ENCODE data around the gene CTF1.
A peak's percentile ranks its signal among the peaks of the same experiment; 100 is the strongest.

CTF1 gene

GRCh38 chr16:30941600-30942425 is 45.4 kb downstream of the CTF1 start:
- Histone ChIP-seq H3K36me3 (replicated peaks) (peaks cover 42% of the 10 kb centered on the region), H3K9me3 (no peaks in the 10 kb centered on the region), H3K4me1 (no peaks in the 10 kb centered on the region; the same call in 1 of the 2 replicates), H3K4me3 (no peak overlapping the region), H3K27me3 (ENCODE audit: low read depth) (no peaks in the 10 kb centered on the region)
- peak; percentile 63 to 84 for DNase-seq (ENCODE audit: low spot score in 2 of 2)
- in situ Hi-C loops (cut with MboI; ENCODE audit: low sequenced_read_pairs), result no loop called here

- H3K36me3 ChIP-seq (replicated peaks), result peaks cover 36% of the 10 kb centered on the region
- DNase-seq (ENCODE audit: low spot score in 2 of 2), result no peak
- no peaks in the 10 kb centered on the region; the same call in 1 of the 2 replicates for H3K4me1 ChIP-seq
- no peak overlapping the region for H3K4me3 ChIP-seq
- H3K9me3 ChIP-seq, result no peaks in the 10 kb centered on the region
- no peaks in the 10 kb centered on the region for H3K27me3 ChIP-seq (ENCODE audit: low read depth)
- in situ Hi-C loops (cut with MboI; ENCODE audit: low sequenced_read_pairs), result no loop called here
Measured at GRCh38 chr16:30942426-30942806, 46.0 kb downstream of the CTF1 start.

- no peak for DNase-seq (ENCODE audit: low spot score in 2 of 2)
- no peaks in the 10 kb centered on the region for H3K9me3 ChIP-seq
- no peaks in the 10 kb centered on the region for H3K27me3 ChIP-seq (ENCODE audit: low read depth)
- peaks cover 3% of the 10 kb centered on the region; the same call in 1 of the 2 replicates for H3K4me1 ChIP-seq
- in situ Hi-C loops (cut with MboI; ENCODE audit: low sequenced_read_pairs), result no loop called here
- H3K36me3 ChIP-seq (replicated peaks), result peaks cover 40% of the 10 kb centered on the region
- no peak overlapping the region for H3K4me3 ChIP-seq
Measured at GRCh38 chr16:30944352-30944751, 47.9 kb downstream of the CTF1 start.

GRCh38 chr16:30946671-30947540 is 50.5 kb downstream of the CTF1 start:
- Histone ChIP-seq H3K4me3 (no peak overlapping the region), H3K9me3 (no peaks in the 10 kb centered on the region), H3K4me1 (peaks cover 9% of the 10 kb centered on the region; the same call in 1 of the 2 replicates), H3K36me3 (replicated peaks) (peaks cover 28% of the 10 kb centered on the region), H3K27me3 (ENCODE audit: low read depth) (no peaks in the 10 kb centered on the region)
- no peak for DNase-seq (ENCODE audit: low spot score in 2 of 2)
- in situ Hi-C loops (cut with MboI; ENCODE audit: low sequenced_read_pairs), result no loop called here

GRCh38 chr16:30947541-30947858 is 51.1 kb downstream of the CTF1 start:
- peaks cover 9% of the 10 kb centered on the region; the same call in 1 of the 2 replicates for H3K4me1 ChIP-seq
- no peaks in the 10 kb centered on the region for H3K27me3 ChIP-seq (ENCODE audit: low read depth)
- H3K36me3 ChIP-seq (replicated peaks), result peaks cover 22% of the 10 kb centered on the region
- in situ Hi-C loops (cut with MboI; ENCODE audit: low sequenced_read_pairs), result no loop called here
- H3K4me3 ChIP-seq, result no peak overlapping the region
- no peaks in the 10 kb centered on the region for H3K9me3 ChIP-seq
- DNase-seq (ENCODE audit: low spot score in 2 of 2), result no peak

GRCh38 chr16:30947859-30948666 is 51.6 kb downstream of the CTF1 start:
- in situ Hi-C loops (cut with MboI; ENCODE audit: low sequenced_read_pairs), result no loop called here
- H3K4me1 ChIP-seq, result peaks cover 9% of the 10 kb centered on the region; the same call in 1 of the 2 replicates
- H3K36me3 ChIP-seq (replicated peaks), result peaks cover 17% of the 10 kb centered on the region
- H3K27me3 ChIP-seq (ENCODE audit: low read depth), result no peaks in the 10 kb centered on the region
- peak; percentile 81 to 94 for DNase-seq (ENCODE audit: low spot score in 2 of 2)
- peak overlapping the region; percentile 49 for H3K4me3 ChIP-seq
- no peaks in the 10 kb centered on the region for H3K9me3 ChIP-seq

GRCh38 chr16:30948667-30949649 is 52.5 kb downstream of the CTF1 start, which contains the start of gene ORAI3:
ORAI3 (plus strand) TSS chr16:30949068; CDS start chr16:30949290, 222 bp downstream.
- peak in 1 of 2 experiments; percentile 78 for DNase-seq (ENCODE audit: low spot score in 2 of 2)
- H3K4me3 ChIP-seq, result peak within 1 kb of the TSS; percentile 49
- H3K36me3 ChIP-seq (replicated peaks), result peaks cover 13% of the 10 kb centered on the region
- no peaks in the 10 kb centered on the region for H3K9me3 ChIP-seq
- in situ Hi-C loops (cut with MboI; ENCODE audit: low sequenced_read_pairs), result no loop called here
- peaks cover 14% of the 10 kb centered on the region for H3K4me1 ChIP-seq
- H3K27me3 ChIP-seq (ENCODE audit: low read depth), result no peaks in the 10 kb centered on the region

- no peaks in the 10 kb centered on the region for H3K27me3 ChIP-seq (ENCODE audit: low read depth)
- H3K4me1 ChIP-seq, result peaks cover 14% of the 10 kb centered on the region
- DNase-seq (ENCODE audit: low spot score in 2 of 2), result peak in 1 of 2 experiments; percentile 61
- in situ Hi-C loops (cut with MboI; ENCODE audit: low sequenced_read_pairs), result loop anchor here (25.0 kb wide), 1 partner anchor 762 kb away; a partner anchor contains a TSS
- peak overlapping the region; percentile 49 for H3K4me3 ChIP-seq
- H3K36me3 ChIP-seq (replicated peaks), result peaks cover 6% of the 10 kb centered on the region
- H3K9me3 ChIP-seq, result no peaks in the 10 kb centered on the region
Measured at GRCh38 chr16:30949650-30950515, 53.5 kb downstream of the CTF1 start.

- in situ Hi-C loops (cut with MboI; ENCODE audit: low sequenced_read_pairs), result loop anchor here (25.0 kb wide), 1 partner anchor 762 kb away; a partner anchor contains a TSS
- H3K4me1 ChIP-seq, result peaks cover 14% of the 10 kb centered on the region
- no peaks in the 10 kb centered on the region for H3K27me3 ChIP-seq (ENCODE audit: low read depth)
- peaks cover 4% of the 10 kb centered on the region for H3K36me3 ChIP-seq (replicated peaks)
- DNase-seq (ENCODE audit: low spot score in 2 of 2), result no peak
- no peaks in the 10 kb centered on the region for H3K9me3 ChIP-seq
- H3K4me3 ChIP-seq, result no peak overlapping the region
Measured at GRCh38 chr16:30950516-30951065, 54.2 kb downstream of the CTF1 start.

- Histone ChIP-seq H3K9me3 (no peaks in the 10 kb centered on the region), H3K4me1 (peaks cover 14% of the 10 kb centered on the region), H3K27me3 (ENCODE audit: low read depth) (no peaks in the 10 kb centered on the region), H3K36me3 (replicated peaks) (peaks cover 4% of the 10 kb centered on the region), H3K4me3 (no peak overlapping the region)
- in situ Hi-C loops (cut with MboI; ENCODE audit: low sequenced_read_pairs), result loop anchor here (25.0 kb wide), 1 partner anchor 761 kb away; a partner anchor contains a TSS
- DNase-seq (ENCODE audit: low spot score in 2 of 2), result no peak
Measured at GRCh38 chr16:30951193-30951592, 54.8 kb downstream of the CTF1 start.

- H3K36me3 ChIP-seq (replicated peaks), result peaks cover 4% of the 10 kb centered on the region
- H3K9me3 ChIP-seq, result no peaks in the 10 kb centered on the region
- in situ Hi-C loops (cut with MboI; ENCODE audit: low sequenced_read_pairs), result loop anchor here (25.0 kb wide), 1 partner anchor 761 kb away; a partner anchor contains a TSS
- peaks cover 14% of the 10 kb centered on the region for H3K4me1 ChIP-seq
- DNase-seq (ENCODE audit: low spot score in 2 of 2), result no peak
- no peak overlapping the region for H3K4me3 ChIP-seq
- no peaks in the 10 kb centered on the region for H3K27me3 ChIP-seq (ENCODE audit: low read depth)
Measured at GRCh38 chr16:30951750-30952149, 55.3 kb downstream of the CTF1 start.
